NCI-H460 (cell line): Measurements from ENCODE around the gene CHD2. TPM values are rescaled to one million over a fixed set of nuclear protein-coding genes. Genes with fewer than 3 reads are reported as not detected.

ENCODE experiments used
- DNase-seq: peaks from one replicate; pipeline ENCODE4 v3.0.0-alpha.2; 2016; ENCODE audit warnings: low read depth; ENCODE audit errors: extremely low read depth
- total RNA-seq: library from RNA; depleted of rRNA; stranded (reverse); fragments of >200 nt; shearing (Covaris generic); gene quantifications from 2 replicates; pipeline ENCODE4 v1.2.3, GENCODE V29; 2014

The CHD2 gene
- total RNA-seq, 1 experiment from 2014 or later = 40.4 TPM

GRCh38 chr15:92924216-92924615 is 24.1 kb downstream of the CHD2 start:
- no peak for DNase-seq

GRCh38 chr15:92925454-92925853 is 25.3 kb downstream of the CHD2 start:
- DNase-seq = no peak

DNA sequence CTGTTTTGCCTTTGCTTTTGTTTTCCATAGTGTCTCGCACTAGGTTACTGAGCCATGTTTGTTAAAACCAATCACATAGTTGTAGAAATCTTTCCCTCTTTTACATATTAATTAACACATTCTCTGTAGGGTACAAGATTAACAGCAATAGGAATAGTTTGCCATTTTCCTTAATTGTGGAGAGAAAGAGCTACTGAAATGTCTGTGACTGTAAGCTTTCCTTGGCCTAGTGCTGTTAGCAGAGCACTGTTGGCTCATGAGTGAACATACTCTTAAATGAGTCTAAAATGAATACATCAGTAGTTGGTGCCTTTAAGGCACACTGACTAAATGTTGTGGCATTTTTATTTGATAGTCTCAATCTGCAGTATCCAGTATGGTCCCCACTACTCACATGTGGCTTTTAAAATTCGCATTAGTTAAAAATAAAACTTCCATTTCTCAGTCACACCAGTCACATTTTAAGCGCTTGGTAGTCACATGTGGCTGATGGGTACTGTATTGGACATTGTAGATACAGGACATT is 28.2 kb downstream of the CHD2 start:
- no peak for DNase-seq

GRCh38 chr15:92929002-92929401 is 28.9 kb downstream of the CHD2 start:
- DNase-seq = no peak

- no peak for DNase-seq
Observed at GRCh38 chr15:92930054-92930621, 30.0 kb downstream of the CHD2 start.

DNA sequence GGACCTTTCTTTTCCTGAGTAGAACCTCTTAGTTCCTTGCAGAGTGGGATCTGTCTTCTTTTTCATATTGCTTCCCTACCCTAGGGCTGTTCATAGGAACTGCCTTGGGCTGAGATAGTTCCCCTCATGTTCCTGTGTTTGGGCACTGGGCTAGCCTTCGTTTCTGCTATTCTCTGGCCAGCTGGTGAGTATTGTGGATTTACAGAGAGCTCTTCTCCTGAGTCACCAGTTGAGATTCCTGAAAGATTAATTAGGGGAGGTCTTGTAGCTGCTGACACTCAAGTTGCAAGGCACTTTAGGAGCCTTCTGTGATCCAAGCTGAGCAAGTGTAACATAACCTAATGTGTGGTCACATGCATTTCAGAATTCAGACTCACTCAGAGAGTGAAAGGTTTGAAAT is 30.7 kb downstream of the CHD2 start:
- DNase-seq = no peak

DNA sequence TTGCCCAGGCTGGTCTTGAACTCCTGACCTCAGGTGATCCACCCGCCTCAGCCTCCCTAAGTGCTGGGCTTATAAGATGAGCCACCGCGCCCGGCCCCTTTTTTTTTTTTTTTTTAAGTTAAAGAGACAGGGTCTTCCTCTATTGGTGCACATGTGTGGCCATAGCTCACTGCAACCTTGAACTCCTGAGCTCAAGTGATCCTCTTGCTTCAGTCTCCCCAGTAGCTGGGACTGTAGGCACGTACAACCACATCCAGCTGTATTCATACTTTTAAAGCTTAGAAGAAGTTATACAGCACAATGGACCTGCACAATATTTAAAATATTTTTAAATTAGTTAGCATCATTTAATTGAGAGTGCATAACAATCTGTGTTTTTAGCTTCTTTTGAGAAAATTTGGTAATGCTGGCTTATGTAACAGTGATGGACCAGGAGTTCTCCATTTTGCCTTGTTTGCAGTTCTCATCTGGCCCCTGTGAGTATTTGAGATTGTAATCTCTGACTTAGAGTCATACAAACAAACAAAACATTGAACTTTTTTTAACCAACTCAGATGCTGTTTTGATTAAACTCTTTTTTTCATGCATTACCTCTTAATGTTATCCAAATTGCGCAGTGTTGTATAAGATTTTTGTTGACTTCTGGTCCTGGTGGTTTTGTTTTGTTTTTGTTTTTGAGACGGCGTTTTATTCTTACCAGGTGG is 33.0 kb downstream of the CHD2 start:
- DNase-seq = no peak

- no peak for DNase-seq
Observed at GRCh38 chr15:92933831-92934230, 33.7 kb downstream of the CHD2 start.

DNA sequence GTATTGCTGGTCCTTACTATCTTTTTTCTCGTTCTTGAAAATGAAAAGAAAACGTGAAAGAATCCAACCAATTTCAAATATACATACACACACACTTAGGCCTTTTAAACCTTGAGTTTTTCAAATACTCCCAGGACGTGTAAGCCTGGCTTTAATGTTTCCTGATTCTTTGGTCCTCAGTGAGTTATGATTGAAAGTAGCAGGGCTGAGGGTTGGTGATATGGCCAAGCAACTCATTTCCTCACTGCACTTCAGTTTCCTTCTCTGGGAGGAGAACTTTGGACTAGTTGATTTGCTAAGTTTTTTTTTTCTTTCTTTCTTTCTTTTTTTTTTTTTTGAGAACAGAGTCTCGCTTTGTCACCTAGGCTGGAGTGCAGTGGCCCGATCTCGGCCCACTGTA is 34.6 kb downstream of the CHD2 start:
- no peak for DNase-seq

GRCh38 chr15:92936138-92936537 is 36.0 kb downstream of the CHD2 start:
- DNase-seq = no peak

DNA sequence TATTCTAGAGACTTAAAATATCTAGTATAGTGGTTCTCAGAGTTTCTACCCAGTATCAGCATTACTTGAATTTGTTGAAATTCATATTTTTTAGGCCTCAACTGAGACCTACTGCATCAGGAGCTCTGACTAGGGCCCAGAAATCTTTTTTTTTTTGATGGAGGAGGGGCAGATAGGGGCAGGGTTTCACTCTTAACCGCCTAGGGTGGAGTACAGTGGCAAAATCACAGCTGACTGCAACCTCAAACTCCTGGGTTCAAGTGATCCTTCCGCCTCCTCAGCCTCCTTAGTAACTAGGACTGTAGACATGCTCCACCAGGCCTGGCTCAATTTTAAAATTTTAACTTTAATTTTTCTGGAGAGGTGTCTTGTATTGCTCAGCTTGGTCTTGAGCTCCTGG is 36.6 kb downstream of the CHD2 start:
- no peak for DNase-seq

DNA sequence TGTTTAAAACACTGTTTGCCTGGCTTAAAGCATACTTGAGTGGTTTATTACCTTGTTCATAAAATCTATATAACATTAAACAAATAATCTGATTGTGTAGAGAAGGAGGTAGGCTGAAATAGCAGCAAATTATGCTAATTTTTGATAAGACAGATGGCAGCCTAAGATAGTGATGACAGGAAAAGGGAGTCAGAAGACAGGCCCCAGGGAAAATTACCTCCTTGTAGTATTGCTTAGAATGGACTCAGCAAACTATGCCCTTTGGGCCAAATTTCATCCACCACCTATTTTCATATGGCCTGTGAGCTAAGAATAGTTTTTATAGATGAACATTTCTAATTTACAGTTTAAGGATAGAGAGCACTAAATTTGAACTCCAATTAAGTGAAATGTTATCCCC is 37.8 kb downstream of the CHD2 start:
- no peak for DNase-seq

DNA sequence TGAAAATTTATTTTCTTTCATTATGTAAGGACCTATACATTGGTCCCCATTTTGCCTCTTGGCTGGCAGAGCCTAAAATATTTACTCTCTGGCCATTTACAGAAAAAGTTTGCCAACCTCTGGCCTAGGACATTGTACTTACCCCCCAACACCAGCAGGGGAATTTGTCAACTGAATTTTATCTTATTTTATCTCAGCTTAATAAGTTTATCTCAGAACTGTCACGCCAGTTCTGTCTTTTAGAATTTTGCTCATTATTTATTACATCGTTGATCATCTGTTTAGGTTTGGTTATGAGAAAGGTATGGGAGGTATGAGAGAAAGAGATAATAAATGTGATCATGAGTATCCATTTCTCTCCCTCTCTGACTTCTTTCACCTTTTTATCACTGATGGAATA is 38.3 kb downstream of the CHD2 start:
- no peak for DNase-seq

DNA sequence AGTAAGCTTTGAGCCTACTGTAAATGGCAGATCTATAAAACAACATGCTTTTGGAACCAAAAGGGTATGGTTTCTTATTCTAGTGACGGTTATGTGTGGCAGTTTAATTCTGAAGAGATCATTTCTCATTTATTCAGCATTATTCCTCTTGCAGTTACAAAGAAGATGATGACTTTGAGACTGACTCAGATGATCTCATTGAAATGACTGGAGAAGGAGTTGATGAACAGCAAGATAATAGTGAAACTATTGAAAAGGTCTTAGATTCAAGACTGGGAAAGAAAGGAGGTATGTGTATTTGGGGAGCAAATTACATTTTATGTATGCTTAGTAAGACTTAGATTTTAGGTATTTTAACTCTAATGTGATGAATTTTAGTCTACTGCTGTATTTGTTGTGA is 41.5 kb downstream of the CHD2 start:
- no peak for DNase-seq

DNA sequence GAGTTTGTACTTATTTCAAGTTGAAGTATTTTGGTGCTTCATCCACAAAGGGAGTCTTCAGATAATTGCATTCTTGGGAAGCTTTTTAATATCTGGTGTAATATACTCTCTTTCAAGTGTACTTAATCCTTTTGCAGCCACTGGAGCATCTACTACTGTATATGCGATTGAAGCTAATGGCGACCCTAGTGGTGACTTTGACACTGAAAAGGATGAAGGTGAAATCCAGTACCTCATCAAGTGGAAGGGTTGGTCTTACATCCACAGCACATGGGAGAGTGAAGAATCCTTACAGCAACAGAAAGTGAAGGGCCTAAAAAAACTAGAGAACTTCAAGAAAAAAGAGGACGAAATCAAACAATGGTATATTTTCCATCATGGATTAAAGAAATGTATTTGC is 42.6 kb downstream of the CHD2 start:
- DNase-seq = no peak

DNA sequence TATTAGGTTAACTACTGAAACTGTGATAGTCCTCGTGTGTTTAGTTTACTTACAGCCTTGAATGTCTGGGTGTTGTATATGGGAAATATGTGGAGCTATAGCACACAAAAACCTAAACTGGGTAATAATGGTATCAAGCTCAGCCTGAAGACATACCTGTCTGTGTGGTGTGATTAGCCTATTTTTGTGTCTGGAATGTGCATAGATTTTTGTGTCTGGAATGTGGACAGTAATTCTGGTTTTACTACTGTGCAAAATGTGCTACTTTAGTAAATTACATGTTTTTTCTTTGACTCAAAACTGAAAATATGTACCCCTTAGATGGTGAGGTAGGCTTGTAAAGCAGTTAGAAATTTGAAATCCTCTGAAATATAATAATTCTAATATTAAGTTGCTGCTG is 43.5 kb downstream of the CHD2 start:
- no peak for DNase-seq

- no peak for DNase-seq
Observed at GRCh38 chr15:92944946-92945521, 44.9 kb downstream of the CHD2 start.

DNA sequence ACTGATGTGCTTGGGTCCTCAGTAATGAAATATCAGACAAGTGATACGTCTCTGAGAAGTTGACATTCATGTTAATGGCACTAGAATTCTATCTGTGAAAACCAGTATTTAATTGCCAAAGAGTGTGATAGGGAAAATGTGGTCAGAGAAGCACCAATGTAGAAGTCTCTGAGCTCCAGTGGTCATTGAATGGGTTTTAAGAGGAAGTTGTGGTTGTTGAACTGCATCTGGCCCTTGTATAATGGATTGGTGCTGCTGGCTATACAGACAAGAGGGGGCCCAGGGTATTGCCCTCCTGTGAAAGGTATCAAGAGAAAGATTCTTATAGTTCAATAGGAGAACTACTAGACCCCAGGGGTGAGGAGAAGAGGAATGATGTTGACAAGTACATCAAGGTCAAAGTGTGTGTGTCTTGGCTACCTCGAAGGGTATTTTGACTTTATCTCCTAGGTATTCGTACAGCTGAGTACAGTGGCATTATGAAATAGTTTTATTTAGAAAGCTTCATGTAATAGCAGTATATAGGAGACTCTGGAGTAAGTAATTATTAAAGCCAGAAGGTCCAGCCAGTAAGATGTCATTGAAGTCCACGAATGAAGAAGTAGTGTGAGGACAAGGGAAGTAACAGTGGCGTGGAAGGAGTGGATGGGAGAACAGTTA is 47.1 kb downstream of the CHD2 start:
- DNase-seq = no peak

DNA sequence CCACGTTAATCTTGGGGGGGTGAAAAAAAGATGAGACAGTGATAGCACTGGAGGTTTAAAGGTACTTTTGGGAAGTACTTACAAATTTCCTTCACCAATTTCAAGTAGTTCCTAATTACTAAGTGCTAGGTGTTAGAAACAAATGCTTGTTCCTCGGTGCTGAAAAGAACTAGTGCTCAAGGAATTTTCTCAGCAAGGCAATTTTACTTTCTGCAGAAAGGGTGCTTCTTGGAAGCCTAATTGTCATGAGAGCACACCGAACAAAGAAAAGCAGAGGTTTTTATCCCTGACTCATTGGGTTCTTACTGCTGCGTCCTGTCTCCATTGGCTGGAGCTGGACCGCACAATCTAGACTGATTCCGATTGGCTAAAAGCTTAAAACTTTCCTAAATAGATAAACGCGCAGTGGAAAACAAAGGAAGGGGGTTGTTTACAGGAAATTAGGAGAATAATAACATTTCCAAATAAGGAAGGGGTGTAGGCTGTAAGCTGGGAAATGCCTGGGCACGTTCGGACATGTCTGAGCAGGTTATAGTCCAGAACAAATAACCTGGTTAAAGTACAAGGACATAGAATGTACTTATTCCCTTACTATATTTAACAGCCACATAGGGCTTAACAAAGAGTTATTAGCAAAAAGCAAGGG is 49.6 kb downstream of the CHD2 start:
- no peak for DNase-seq

DNA sequence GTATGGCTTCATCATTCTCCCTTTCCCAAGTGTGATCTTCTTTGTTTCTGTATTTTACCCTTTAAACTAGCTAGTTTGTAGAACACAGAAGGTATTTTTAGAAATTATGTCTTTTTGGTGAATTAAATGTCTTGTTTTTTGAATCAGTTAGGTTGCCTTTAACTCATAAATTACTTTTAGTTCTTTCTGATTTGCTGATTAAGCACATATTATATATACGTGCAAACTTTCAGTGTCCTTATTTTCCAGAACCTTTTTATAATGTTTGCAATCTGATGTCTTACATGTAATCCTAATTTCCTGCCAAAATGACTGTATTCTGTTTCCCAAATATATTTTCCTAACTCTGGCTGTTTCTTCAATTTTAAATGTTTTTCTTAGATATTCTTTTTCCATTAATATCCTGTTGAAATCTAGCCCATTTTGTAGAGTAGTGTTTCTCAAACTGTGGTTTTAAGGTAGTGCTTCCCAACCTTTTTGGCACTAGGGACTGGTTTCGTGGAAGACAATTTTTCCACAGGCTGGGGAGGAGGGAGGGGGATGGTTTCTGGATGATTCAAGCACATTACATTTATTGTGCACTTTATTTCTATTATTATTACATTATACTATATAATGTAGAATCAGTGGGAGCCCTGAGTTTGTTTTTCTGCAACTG is 51.8 kb downstream of the CHD2 start:
- no peak for DNase-seq

DNA sequence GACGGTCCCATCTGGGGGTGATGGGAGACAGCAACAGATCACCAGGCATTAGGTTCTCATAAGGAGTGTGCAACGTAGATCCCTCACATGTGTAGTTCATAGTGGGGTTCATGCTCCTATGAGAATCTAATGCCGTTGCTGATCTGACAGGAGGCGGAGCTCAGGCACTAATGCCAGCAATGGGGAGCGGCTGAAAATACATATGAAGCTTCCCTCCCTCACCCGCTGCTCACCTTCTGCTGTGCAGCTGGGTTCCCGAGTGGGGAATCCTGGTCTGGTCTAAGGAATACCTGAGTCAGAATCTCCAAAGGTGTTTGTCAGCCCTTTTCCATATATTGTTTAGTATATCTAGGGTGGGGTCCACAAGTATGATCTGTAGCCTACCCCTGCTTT is 52.3 kb downstream of the CHD2 start:
- DNase-seq = no peak
